Effector CD4-positive, alpha-beta T cell (primary cell): ENCODE measurements around the gene LSS.
"Not testable (repeated sequence)": the region's sequence is repeated elsewhere in the genome, so short reads cannot be mapped to it uniquely, and the experiment has no call there.

ENCODE experiments used
- DNase-seq: peaks from one replicate; pipeline ENCODE4 v3.0.0-alpha.2; 2020

The LSS gene

DNA sequence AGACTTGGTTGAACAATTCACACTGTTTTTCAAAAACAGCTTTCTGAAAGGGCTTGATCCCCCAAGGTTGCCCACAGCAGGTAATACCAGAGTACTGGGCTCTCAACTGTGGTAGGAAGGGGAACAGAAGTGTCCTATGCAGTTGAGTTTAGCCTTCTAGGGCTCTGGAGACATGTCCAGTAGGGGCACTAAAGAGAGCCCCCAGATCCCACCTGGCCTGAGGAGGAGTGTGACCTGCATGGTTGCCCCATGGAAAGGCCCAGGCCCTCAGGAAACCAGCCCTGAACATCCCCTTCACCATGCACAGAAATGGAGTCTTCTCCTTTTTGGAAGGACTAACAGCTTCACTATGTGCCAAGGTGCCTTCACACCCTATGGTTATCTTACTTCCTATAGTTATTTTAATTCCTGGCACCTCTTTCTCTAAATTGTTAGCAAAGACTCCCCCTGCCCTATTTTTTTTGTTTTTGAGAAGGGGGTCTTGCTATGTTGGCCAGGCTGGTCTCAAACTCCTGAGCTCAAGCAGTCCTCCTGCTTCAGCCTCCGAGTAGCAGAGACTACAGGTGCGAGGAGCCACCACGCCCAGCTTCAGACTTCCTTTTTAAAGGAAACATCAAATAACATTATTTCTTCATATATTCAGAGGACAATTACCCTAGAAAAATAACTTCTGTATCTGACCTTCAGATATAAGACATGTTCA is 16.8 kb upstream of the LSS start:
- no peak for DNase-seq

DNA sequence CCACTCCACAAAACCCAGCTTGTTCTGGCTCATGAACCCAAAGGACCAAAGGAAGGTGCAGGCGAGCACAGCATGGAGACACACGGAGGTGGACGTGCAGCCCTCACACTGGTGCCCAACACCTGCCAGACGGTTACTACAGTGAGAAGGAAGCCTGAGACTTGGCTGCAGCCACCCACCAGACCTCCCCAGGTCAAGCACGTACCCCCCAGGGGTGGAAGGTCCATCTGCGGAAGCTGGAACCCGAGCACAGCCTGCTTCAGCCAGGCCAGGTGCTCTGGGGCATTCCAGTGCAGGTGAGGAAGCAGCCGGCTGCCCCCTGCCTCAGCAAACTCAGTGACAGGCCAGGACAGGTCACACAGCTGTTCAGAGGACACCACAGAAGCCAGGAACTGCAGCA is 16.0 kb upstream of the LSS start:
- DNase-seq, result no peak

GRCh38 chr21:46243960-46244361 is 15.4 kb upstream of the LSS start:
- DNase-seq, result no peak

DNA sequence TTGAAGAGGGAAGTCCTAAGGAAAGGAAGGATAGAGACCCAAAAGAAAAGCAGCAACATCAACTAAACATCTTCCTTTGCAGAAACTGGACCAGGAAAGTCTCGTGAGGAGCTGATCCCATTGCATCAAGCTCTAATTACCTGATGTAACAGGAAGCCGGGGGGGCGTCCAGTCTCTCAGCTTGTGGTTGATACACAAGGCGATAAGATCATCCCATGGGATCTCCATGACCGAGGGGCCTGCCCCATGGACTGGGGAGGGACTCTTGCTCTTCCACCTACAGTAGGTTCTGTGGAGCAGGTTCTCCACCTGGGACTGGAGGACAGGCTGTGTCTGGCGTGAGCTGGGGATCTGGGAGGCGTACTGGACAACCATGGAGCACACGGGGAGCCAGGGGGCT is 14.8 kb upstream of the LSS start:
- no peak for DNase-seq

- DNase-seq, result not testable (repeated sequence)
These were observed 13.0 kb upstream of the LSS start for GRCh38 chr21:46241577-46241976.

GRCh38 chr21:46239817-46240325 is 11.3 kb upstream of the LSS start:
- no peak for DNase-seq

GRCh38 chr21:46237474-46237873 is 8.9 kb upstream of the LSS start:
- DNase-seq, result no peak

- DNase-seq, result no peak
These were observed 5.9 kb upstream of the LSS start for GRCh38 chr21:46234436-46234950.

DNA sequence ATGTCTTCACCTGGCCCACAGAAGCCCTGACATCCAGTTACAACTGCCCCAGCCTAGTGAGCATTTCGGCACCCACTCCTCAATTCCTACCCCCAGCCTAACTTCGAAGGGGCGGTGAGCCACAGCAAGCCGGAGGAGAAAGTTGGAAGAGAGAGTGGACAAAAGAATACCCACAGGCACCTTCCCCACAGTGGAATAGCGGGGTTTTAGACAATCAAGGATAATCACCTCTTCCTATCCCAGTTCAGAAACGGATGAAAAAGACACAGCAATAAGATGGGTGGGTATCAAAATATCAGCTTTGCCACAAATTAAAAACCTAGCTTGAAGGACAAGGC is 1.3 kb upstream of the LSS start:
- DNase-seq, result no peak

GRCh38 chr21:46229133-46229922 is 754 bp upstream of the LSS start:
- no peak for DNase-seq

GRCh38 chr21:46227811-46228344 is 696 bp downstream of the LSS start:
- no peak for DNase-seq

DNA sequence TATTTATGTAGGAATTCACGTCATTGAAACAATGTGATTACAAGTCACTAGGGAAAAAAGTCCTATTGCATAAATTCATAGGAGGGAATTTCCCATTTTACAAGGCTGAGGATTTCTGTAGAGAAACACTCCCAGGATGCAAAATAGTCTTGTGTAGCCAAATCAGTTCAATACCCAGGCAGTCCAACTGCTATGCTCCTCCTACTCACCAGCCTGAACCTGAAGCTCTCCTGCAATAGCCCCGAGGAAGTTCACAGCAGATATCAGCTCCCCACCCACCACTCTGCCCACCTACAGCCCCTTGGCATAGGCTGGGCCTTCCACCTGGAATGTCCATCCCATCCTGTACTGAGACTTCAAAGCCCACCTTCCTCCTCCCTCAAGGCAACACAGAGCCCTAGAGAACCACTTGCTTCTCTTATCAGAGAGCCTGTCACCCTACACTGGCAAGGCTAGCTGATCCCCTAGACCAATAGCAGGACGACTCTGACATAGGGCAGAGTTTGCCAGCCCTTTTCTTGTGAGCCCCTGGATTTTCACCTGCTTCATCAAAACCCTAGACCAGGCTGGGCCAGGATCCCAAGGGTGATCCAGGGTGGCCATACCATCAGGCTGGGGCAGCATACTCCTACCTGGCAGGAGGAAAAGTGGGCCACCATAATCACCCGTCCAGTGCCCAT is 1.5 kb downstream of the LSS start:
- no peak for DNase-seq

DNA sequence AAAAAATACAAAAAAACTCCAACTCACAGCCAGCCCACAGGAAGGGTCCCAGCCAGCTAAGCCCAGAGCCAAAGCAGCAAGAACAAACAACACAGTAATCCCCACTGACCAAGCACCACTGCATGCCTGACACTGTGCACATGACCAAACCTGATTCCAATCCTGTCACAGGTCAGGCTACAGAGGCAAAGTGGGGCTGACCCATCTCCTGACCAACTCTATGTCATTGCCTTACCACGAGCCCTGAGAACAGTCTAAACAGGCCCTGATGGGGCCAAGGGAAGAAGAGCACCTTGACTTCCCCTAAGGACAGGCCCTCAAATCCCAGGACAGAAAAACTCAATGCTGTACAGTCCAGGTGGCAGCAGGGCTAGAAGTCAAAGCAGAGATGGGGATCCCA is 2.4 kb downstream of the LSS start:
- no peak for DNase-seq

- not testable (repeated sequence) for DNase-seq
These were observed 4.9 kb downstream of the LSS start for GRCh38 chr21:46223661-46224060.

- DNase-seq, result no peak
These were observed 5.4 kb downstream of the LSS start for GRCh38 chr21:46223217-46223616.

DNA sequence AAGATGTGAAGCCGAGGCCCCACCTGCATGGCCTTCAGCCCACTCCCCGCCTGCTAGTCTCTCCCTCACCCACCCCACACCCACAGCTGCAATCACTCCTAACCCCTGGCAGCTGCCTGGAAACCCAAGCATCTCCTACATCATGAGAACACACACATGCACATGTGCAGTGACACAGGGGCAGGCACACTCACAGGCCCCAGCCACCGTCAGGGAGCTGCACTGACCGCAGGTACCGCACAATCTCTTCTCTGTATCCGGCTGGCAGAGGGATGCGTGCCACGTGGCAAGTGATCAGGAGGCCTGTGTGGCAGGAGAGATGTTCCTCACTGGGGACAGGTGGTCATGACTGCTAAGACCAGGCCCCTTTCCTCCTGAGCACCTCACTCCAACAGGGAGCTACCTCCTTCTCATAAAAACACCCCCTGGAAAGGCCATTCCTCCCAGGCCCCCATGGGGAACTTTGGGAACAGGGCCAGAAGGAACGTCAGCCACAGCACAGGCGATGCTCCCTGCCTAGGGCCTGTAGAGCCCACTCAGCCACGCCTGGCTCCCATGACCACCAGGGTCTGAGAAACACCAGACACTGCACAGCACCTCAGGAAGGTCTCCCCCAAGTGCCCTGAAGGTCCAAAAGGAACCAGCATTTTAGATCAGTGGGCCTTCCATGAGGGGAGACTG is 6.0 kb downstream of the LSS start:
- no peak for DNase-seq

DNA sequence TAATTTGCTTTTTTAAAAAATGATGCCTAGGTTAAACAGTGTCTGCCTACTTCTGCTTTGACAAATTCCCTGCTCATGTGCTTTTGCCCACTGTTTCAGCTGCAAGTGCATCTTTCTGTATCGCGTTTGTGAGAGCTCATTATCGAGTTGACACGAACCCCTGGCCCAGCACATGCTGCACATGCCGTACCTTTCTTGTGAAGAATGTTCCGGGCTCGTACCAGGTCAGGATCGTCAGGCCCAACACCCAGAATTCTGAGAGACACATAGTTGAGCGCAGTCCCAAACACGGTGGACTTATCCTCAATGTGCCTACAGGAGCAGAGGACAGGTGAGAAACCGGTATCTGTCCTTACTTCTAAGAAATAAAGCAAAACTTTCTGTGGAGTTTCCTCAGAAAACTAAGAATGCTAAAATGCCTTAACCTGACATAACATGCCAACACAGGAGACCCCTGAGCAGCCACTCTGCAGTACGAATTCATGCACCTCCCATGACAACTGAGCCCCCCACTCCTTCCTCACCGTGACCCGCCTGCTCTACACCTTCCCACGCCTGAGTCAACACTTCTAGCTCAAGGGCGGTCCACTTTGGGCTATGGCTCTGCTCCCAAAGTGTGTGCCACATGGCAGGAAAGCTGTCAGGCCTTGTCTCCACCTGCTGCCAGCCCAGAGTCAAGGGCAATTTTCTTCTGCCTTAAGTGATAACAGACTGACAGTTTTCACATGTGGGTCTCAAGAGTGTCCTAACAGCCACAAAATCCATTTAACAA is 6.7 kb downstream of the LSS start:
- DNase-seq, result no peak

- no peak for DNase-seq
These were observed 7.7 kb downstream of the LSS start for GRCh38 chr21:46220847-46221246.

- DNase-seq, result no peak
These were observed 8.2 kb downstream of the LSS start for GRCh38 chr21:46220275-46220810.

GRCh38 chr21:46219591-46220239 is 8.9 kb downstream of the LSS start:
- DNase-seq, result no peak
